GM23248 (cell line): ENCODE measurements around the gene RNF130. TPM values are rescaled to one million over a fixed set of nuclear protein-coding genes. Genes with fewer than 3 reads are reported as not detected.
A peak's percentile ranks its signal among the peaks of the same experiment; 100 is the strongest.

Experiments
- DNase-seq: peaks from one replicate; pipeline ENCODE4 v3.0.0-alpha.2; 2015
- H2AFZ ChIP-seq: fragments of 200-600 bp; sonication (generic); 2 replicates; pipeline ENCODE4 v1.6.1; 2016; ENCODE audit warnings: antibody characterized with exemption
- H3F3A ChIP-seq: fragments of 200-600 bp; sonication (generic); 2 replicates; pipeline ENCODE4 v1.6.1; 2016; ENCODE audit warnings: mild to moderate bottlenecking, antibody characterized with exemption, mixed run types; ENCODE audit not compliant: insufficient read depth
- H3K27ac ChIP-seq: fragments of 200-600 bp; sonication (generic); 2 replicates; pipeline ENCODE4 v1.5.1; 2016; ENCODE audit warnings: mild to moderate bottlenecking
- H3K27me3 ChIP-seq: fragments of 200-600 bp; sonication (generic); replicated peaks from 2 replicates; pipeline ENCODE4 v1.6.1; 2016; ENCODE audit warnings: mild to moderate bottlenecking; ENCODE audit not compliant: insufficient read depth
- H3K36me3 ChIP-seq: fragments of 200-600 bp; sonication (generic); 2 replicates; pipeline ENCODE4 v1.6.1; 2016; ENCODE audit warnings: low read depth, mild to moderate bottlenecking
- H3K4me1 ChIP-seq: fragments of 200-600 bp; sonication (generic); 2 replicates; pipeline ENCODE4 v1.6.1; 2016; ENCODE audit warnings: mild to moderate bottlenecking; ENCODE audit not compliant: insufficient read depth
- H3K4me2 ChIP-seq: fragments of 200-600 bp; sonication (generic); one replicate; pipeline ENCODE4 v1.6.1; 2016; ENCODE audit warnings: mild to moderate bottlenecking; ENCODE audit not compliant: unreplicated experiment
- H3K4me3 ChIP-seq: fragments of 200-600 bp; sonication (generic); 2 replicates; pipeline ENCODE4 v1.5.1; 2016; ENCODE audit warnings: mild to moderate bottlenecking
- H3K79me2 ChIP-seq: fragments of 200-600 bp; sonication (generic); 2 replicates; pipeline ENCODE4 v1.6.1; 2016; ENCODE audit warnings: mild to moderate bottlenecking; ENCODE audit not compliant: insufficient read depth
- H3K9ac ChIP-seq: fragments of 200-600 bp; sonication (generic); 2 replicates; pipeline ENCODE4 v1.6.1; 2016; ENCODE audit warnings: mild to moderate bottlenecking
- H3K9me2 ChIP-seq: fragments of 200-600 bp; sonication (generic); 2 replicates; pipeline ENCODE4 v1.6.1; 2016; ENCODE audit warnings: mixed run types, mild to moderate bottlenecking, moderate library complexity; ENCODE audit not compliant: insufficient read depth
- H3K9me3 ChIP-seq: fragments of 200-600 bp; sonication (generic); one replicate; pipeline ENCODE4 v1.6.1; 2017; ENCODE audit warnings: low read depth
- H4K20me1 ChIP-seq: fragments of 200-600 bp; sonication (generic); 2 replicates; pipeline ENCODE4 v1.6.0; 2016; ENCODE audit not compliant: insufficient read depth
- EZH2 ChIP-seq: fragments of 200-600 bp; sonication (generic); IDR thresholded peaks from 2 replicates; pipeline ENCODE4 v1.6.1; 2018; ENCODE audit warnings: antibody characterized with exemption, mild to moderate bottlenecking; ENCODE audit not compliant: insufficient read depth, poor library complexity, severe bottlenecking
- EZH2phosphoT487 ChIP-seq: fragments of 200-600 bp; sonication (generic); IDR thresholded peaks from 2 replicates; pipeline ENCODE4 v1.6.1; 2018; ENCODE audit warnings: antibody characterized with exemption, moderate library complexity, mild to moderate bottlenecking, low read depth; ENCODE audit not compliant: insufficient read depth
- WGBS, 2 experiments: methylation state at CpG; one replicate each; pipeline ENCODE4 v1.1.6; 2015 to 2017; ENCODE audit warnings: low lambda C conversion rate in 2 of 2, low coverage in 1 of 2; ENCODE audit errors: missing lambda C conversion rate in 2 of 2; 5-methylcytosine and 5-hydroxymethylcytosine counted together
- in situ Hi-C: fragments of 300-500 bp; cut with MboI; formaldehyde crosslinking; loops from 2 replicates; pipeline ENCODE4 v1.15.0; 2020
- polyA plus RNA-seq: library from polyadenylated mRNA; unstranded; fragments of >200 nt; fragmentation: Nextera tagmentation; extraction: Ambion mirVana; gene quantifications from 2 replicates; pipeline ENCODE4 v1.2.1, GENCODE V29; 2016
- total RNA-seq: library from RNA; depleted of rRNA; stranded (reverse); fragments of >200 nt; shearing (Covaris generic); gene quantifications from 2 replicates; pipeline ENCODE4 v1.2.3, GENCODE V29; 2014

The RNF130 gene
- total and polyA plus RNA-seq, 2 experiments from 2014 or later = 27.3 to 49.8 TPM

DNA sequence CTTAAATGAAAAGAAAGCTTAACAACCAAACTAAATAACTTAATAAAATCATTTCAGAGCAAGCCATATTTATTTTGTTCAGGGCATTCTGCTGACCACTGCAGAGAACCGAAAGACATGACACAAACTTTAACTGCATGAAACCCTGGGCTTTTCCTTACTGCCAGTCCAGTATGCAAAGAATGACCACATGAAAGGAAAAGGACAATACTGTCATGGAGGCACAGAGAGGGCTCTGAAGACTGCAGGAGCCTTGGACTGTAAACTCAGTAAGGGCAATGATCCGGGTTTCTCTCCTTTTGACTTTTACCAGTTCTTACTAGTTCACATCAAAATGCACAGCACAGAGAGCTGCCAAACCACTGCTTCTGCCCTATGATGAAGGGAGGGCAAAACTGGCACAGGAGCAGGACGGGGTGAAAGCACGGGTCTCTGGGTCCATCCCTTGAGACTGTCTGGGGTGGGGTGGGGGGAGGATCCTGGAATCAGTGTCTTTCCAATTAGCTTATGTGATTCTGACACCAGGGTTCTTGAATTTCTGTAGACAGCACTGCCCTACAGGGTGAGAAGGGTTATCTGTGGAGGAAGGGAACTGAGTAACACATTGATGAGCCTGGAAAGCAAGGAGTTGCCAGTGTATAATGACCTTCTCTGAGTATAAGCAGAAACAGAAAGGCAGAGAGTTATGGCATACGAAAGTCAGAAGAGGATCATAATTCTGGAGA, 44.7 kb downstream of the RNF130 start:
- Histone ChIP-seq H3K27ac (no peak overlapping the region), H3K36me3 (no peaks in the 10 kb centered on the region), H3K9me3 (no peaks in the 10 kb centered on the region), H3K4me2 (no peak overlapping the region), H2AFZ (no peak overlapping the region), H3F3A (no peaks in the 10 kb centered on the region), H3K9me2 (no peaks in the 10 kb centered on the region), H3K79me2 (no peaks in the 10 kb centered on the region), H4K20me1 (no peaks in the 10 kb centered on the region), H3K4me3 (no peak overlapping the region), H3K4me1 (no peaks in the 10 kb centered on the region), H3K27me3 (no peaks in the 10 kb centered on the region), H3K9ac (no peak overlapping the region)
- in situ Hi-C loops = no loop called here
- 80 to 81% methylated on average over 5 of the region's 5 CpGs for whole genome bisulfite sequencing, 2 experiments
- TF ChIP-seq EZH2 (no peak), EZH2phosphoT487 (no peak)
- DNase-seq = no peak

- H3K9ac ChIP-seq = no peak overlapping the region
- H3F3A ChIP-seq = no peaks in the 10 kb centered on the region
- no peak overlapping the region for H3K27ac ChIP-seq
- no peaks in the 10 kb centered on the region for H3K9me2 ChIP-seq
- peak; percentile 20 for DNase-seq
- H3K36me3 ChIP-seq = no peaks in the 10 kb centered on the region
- in situ Hi-C loops = no loop called here
- H4K20me1 ChIP-seq = no peaks in the 10 kb centered on the region
- WGBS, 2 experiments = 64 to 72% methylated on average over 4 of the region's 4 CpGs
- no peak overlapping the region for H3K4me2 ChIP-seq
- no peaks in the 10 kb centered on the region for H3K27me3 ChIP-seq
- no peak overlapping the region for H3K4me3 ChIP-seq
- no peaks in the 10 kb centered on the region for H3K4me1 ChIP-seq
- H2AFZ ChIP-seq = no peak overlapping the region
- TF ChIP-seq EZH2phosphoT487 = no peak
- TF ChIP-seq EZH2 = no peak
- H3K79me2 ChIP-seq = no peaks in the 10 kb centered on the region
- no peaks in the 10 kb centered on the region for H3K9me3 ChIP-seq
Measured at GRCh38 chr5:180026320-180026719, 45.2 kb downstream of the RNF130 start.

- Histone ChIP-seq H3K36me3 (no peaks in the 10 kb centered on the region), H3K4me3 (no peak overlapping the region), H2AFZ (no peak overlapping the region), H3K27me3 (no peaks in the 10 kb centered on the region), H3K9me2 (no peaks in the 10 kb centered on the region), H3K27ac (no peak overlapping the region), H4K20me1 (no peaks in the 10 kb centered on the region), H3F3A (no peaks in the 10 kb centered on the region), H3K4me1 (no peaks in the 10 kb centered on the region), H3K79me2 (no peaks in the 10 kb centered on the region), H3K4me2 (no peak overlapping the region), H3K9ac (no peak overlapping the region), H3K9me3 (no peaks in the 10 kb centered on the region)
- WGBS, 2 experiments = 92% methylated on average over 12 of the region's 12 CpGs
- in situ Hi-C loops = no loop called here
- TF ChIP-seq EZH2phosphoT487 = no peak
- no peak for DNase-seq
Measured at GRCh38 chr5:180021900-180022299, 49.7 kb downstream of the RNF130 start.

DNA sequence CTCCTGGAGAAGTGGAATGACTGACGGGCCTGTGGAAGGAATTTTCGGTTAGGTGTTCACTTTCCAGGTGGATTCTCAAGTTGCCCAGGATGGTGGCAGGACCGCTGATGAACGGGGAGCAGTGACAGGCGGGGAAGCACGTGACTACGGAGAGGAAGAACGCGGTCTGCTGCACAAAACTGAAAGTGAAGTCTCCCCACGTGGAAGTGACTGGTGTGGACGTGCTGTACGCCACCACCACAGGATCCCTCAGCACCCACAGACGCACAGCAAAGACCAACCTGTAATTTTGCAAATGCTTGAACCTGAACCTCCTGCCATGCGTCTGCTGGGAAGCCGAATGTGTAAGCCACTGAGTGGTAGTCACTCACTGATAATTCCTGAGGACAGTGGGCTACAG, 51.4 kb downstream of the RNF130 start:
- Histone ChIP-seq H4K20me1 (no peaks in the 10 kb centered on the region), H3K4me1 (no peaks in the 10 kb centered on the region), H3K9me3 (no peaks in the 10 kb centered on the region), H3F3A (no peaks in the 10 kb centered on the region), H2AFZ (no peak overlapping the region), H3K27ac (no peak overlapping the region), H3K36me3 (no peaks in the 10 kb centered on the region), H3K27me3 (no peaks in the 10 kb centered on the region), H3K4me2 (no peak overlapping the region), H3K9ac (no peak overlapping the region), H3K79me2 (no peaks in the 10 kb centered on the region), H3K4me3 (no peak overlapping the region), H3K9me2 (no peaks in the 10 kb centered on the region)
- no peak for TF ChIP-seq EZH2
- TF ChIP-seq EZH2phosphoT487 = no peak
- no peak for DNase-seq
- 96% methylated on average over 15 of the region's 15 CpGs for WGBS, 2 experiments
- in situ Hi-C loops = no loop called here
